PC-9 (cell line): ENCODE results near the gene MYOF. TPM values are rescaled to one million over a fixed set of nuclear protein-coding genes. Genes with fewer than 3 reads are reported as not detected.

Source experiments
- BruUV-seq: library from RNA; stranded (reverse); fragments of 400-500 nt; replicated peaks from 2 replicates; lab custom pipeline; 2021; lab: Mats Ljungman, UMichigan
- CTCF ChIA-PET: fragments of 300-600 bp; sonication (Branson Sonifier 250); formaldehyde crosslinking; loops from one replicate; lab custom pipeline; 2022; ENCODE audit warnings: antibody characterized with exemption; lab: Charles Lee
- POLR2A ChIA-PET: fragments of 300-600 bp; sonication (Branson Sonifier 250); formaldehyde crosslinking; loops from one replicate; lab custom pipeline; 2022; ENCODE audit warnings: antibody characterized with exemption; ENCODE audit not compliant: unreplicated experiment; lab: Charles Lee
- DNase-seq, 2 experiments: peaks; one replicate each; pipeline versions ENCODE4 v3.0.0 to v3.0.0-alpha.2; 2015 to 2022; ENCODE audit warnings: mixed read lengths in 1 of 2
- H2AFZ ChIP-seq: fragments of 200-600 bp; sonication (generic); 2 replicates; pipeline ENCODE4 v1.8.1; 2017; ENCODE audit warnings: antibody characterized with exemption
- H3F3A ChIP-seq: fragments of 200-600 bp; sonication (generic); 2 replicates; pipeline ENCODE4 v1.8.1; 2017; ENCODE audit warnings: antibody characterized with exemption, mild to moderate bottlenecking, low read depth; ENCODE audit not compliant: insufficient read depth
- H3K27ac ChIP-seq: fragments of 200-600 bp; sonication (generic); 2 replicates; pipeline ENCODE4 v1.6.1; 2016; ENCODE audit warnings: mixed run types
- H3K27me3 ChIP-seq: fragments of 200-600 bp; sonication (generic); 2 replicates; pipeline ENCODE4 v1.6.1; 2016; ENCODE audit warnings: low read depth, mixed run types; ENCODE audit not compliant: insufficient read depth
- H3K36me3 ChIP-seq: fragments of 200-600 bp; sonication (generic); 2 replicates; pipeline ENCODE4 v1.6.1; 2016; ENCODE audit warnings: low read depth, mixed run types
- H3K4me1 ChIP-seq: fragments of 200-600 bp; sonication (generic); replicated peaks from 2 replicates; pipeline ENCODE4 v1.6.1; 2016; ENCODE audit warnings: mixed run types; ENCODE audit not compliant: insufficient read depth
- H3K4me2 ChIP-seq: fragments of 200-600 bp; sonication (generic); 2 replicates; pipeline ENCODE4 v1.6.1; 2017; ENCODE audit warnings: mixed run types
- H3K4me3 ChIP-seq: fragments of 200-600 bp; sonication (generic); 2 replicates; pipeline ENCODE4 v1.6.1; 2016; ENCODE audit warnings: mixed run types
- H3K79me2 ChIP-seq: fragments of 200-600 bp; sonication (generic); 2 replicates; pipeline ENCODE4 v1.6.1; 2017; ENCODE audit warnings: low read depth, mixed run types
- H3K9me2 ChIP-seq: fragments of 200-600 bp; sonication (generic); 2 replicates; pipeline ENCODE4 v1.8.1; 2017; ENCODE audit warnings: mild to moderate bottlenecking; ENCODE audit not compliant: insufficient read depth
- H3K9me3 ChIP-seq: fragments of 200-600 bp; sonication (generic); 2 replicates; pipeline ENCODE4 v1.8.1; 2016; ENCODE audit warnings: low read depth; ENCODE audit not compliant: insufficient read depth
- H4K20me1 ChIP-seq: fragments of 200-600 bp; sonication (generic); 2 replicates; pipeline ENCODE4 v1.8.1; 2017; ENCODE audit not compliant: insufficient read depth
- EZH2 ChIP-seq: fragments of 200-600 bp; sonication (generic); IDR thresholded peaks from 2 replicates; pipeline ENCODE4 v1.8.0; 2017; ENCODE audit warnings: antibody characterized with exemption, low read depth
- intact Hi-C: fragments of 100-400 bp; cut with micrococcal nuclease; formaldehyde crosslinking; loops from one replicate; pipeline ENCODE4 v1.10.0; 2022; ENCODE audit not compliant: unreplicated experiment
- total RNA-seq: library from RNA; stranded (reverse); gene quantifications from 2 replicates; pipeline ENCODE4 v1.2.3, GENCODE V29; 2021
- TF ChIP-seq, protein P1 (sequence below): fragments of 200-600 bp; sonication (generic); conservative IDR thresholded peaks from 2 replicates; pipeline ENCODE4 v1.6.1; 2017; ENCODE audit warnings: mixed run types, antibody characterized with exemption, mild to moderate bottlenecking, moderate library complexity

MYOF gene
- total RNA-seq, 1 experiment from 2014 or later: 274 TPM

DNA sequence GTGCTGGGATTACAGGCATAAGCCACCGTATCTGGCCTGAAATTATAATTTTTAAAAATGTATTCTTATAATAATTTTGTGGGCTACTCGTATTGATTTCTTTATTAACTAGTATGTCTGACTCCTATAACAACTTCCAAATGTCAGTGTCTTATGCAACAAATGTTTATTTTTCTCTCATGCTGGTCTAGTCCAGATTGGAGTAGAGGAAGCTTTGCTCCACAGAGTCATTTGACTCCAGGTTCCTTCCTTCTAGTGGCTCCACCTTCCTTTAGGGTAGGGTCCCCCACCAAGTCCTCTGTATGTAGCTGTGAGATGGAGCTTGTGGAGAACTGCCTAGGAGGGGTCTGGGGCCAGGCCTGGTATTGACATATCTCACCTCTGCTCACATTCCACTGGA lies 22.9 kb upstream of the MYOF start:
- no peak overlapping the region for H3K4me2 ChIP-seq
- no peaks in the 10 kb centered on the region for H3K4me1 ChIP-seq
- H3K4me3 ChIP-seq: no peak overlapping the region
- no peaks in the 10 kb centered on the region for H3K79me2 ChIP-seq
- POLR2A ChIA-PET: interaction anchor here (0.6 kb wide), 1 partner anchor 26 kb away, joined by 5 read pairs; no protein-coding TSS in a partner anchor
- CTCF ChIA-PET: interaction anchor here (0.7 kb wide), 1 partner anchor 928 kb away, joined by 4 read pairs; no protein-coding TSS in a partner anchor
- BruUV-seq: no TSS peak
- no peaks in the 10 kb centered on the region for H3K36me3 ChIP-seq
- H3K27ac ChIP-seq: no peak overlapping the region
- TF ChIP-seq, protein P1, sequence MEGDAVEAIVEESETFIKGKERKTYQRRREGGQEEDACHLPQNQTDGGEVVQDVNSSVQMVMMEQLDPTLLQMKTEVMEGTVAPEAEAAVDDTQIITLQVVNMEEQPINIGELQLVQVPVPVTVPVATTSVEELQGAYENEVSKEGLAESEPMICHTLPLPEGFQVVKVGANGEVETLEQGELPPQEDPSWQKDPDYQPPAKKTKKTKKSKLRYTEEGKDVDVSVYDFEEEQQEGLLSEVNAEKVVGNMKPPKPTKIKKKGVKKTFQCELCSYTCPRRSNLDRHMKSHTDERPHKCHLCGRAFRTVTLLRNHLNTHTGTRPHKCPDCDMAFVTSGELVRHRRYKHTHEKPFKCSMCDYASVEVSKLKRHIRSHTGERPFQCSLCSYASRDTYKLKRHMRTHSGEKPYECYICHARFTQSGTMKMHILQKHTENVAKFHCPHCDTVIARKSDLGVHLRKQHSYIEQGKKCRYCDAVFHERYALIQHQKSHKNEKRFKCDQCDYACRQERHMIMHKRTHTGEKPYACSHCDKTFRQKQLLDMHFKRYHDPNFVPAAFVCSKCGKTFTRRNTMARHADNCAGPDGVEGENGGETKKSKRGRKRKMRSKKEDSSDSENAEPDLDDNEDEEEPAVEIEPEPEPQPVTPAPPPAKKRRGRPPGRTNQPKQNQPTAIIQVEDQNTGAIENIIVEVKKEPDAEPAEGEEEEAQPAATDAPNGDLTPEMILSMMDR: no peak
- TF ChIP-seq EZH2: no peak
- no peak overlapping the region for H2AFZ ChIP-seq
- DNase-seq: no peak
- no peaks in the 10 kb centered on the region for H3K27me3 ChIP-seq
- no peaks in the 10 kb centered on the region for H4K20me1 ChIP-seq
- H3K9me2 ChIP-seq: no peaks in the 10 kb centered on the region
- intact Hi-C loops: loop anchor here (10.0 kb wide), 1 partner anchor 620 kb away; no protein-coding TSS in a partner anchor
- H3F3A ChIP-seq: no peaks in the 10 kb centered on the region
- no peaks in the 10 kb centered on the region for H3K9me3 ChIP-seq

DNA sequence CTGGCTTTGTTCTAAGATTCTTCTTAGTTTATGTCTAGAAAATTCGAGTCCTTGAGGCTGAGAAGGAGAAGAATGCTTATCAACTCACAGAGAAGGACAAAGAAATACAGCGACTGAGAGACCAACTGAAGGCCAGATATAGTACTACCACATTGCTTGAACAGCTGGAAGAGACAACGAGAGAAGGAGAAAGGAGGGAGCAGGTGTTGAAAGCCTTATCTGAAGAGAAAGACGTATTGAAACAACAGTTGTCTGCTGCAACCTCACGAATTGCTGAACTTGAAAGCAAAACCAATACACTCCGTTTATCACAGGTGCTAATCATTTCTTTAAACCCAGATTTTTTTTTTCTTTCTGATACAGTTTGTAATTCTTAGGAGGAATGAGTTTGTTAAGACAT lies 20.9 kb upstream of the MYOF start:
- POLR2A ChIA-PET: interaction anchor here (0.7 kb wide), 1 partner anchor 10 kb away, joined by 5 read pairs; no protein-coding TSS in a partner anchor
- Histone ChIP-seq H3F3A (no peaks in the 10 kb centered on the region), H3K79me2 (no peaks in the 10 kb centered on the region), H4K20me1 (no peaks in the 10 kb centered on the region), H3K27me3 (no peaks in the 10 kb centered on the region), H3K36me3 (no peaks in the 10 kb centered on the region), H3K9me2 (no peaks in the 10 kb centered on the region), H3K4me1 (no peaks in the 10 kb centered on the region), H3K4me3 (no peak overlapping the region), H3K4me2 (no peak overlapping the region), H2AFZ (no peak overlapping the region), H3K9me3 (no peaks in the 10 kb centered on the region), H3K27ac (no peak overlapping the region)
- CTCF ChIA-PET: no interaction called here
- intact Hi-C loops: loop anchor here (10.0 kb wide), 1 partner anchor 618 kb away; no protein-coding TSS in a partner anchor
- BruUV-seq: no TSS peak
- TF ChIP-seq, protein P1: no peak
- no peak for TF ChIP-seq EZH2
- DNase-seq: no peak

DNA sequence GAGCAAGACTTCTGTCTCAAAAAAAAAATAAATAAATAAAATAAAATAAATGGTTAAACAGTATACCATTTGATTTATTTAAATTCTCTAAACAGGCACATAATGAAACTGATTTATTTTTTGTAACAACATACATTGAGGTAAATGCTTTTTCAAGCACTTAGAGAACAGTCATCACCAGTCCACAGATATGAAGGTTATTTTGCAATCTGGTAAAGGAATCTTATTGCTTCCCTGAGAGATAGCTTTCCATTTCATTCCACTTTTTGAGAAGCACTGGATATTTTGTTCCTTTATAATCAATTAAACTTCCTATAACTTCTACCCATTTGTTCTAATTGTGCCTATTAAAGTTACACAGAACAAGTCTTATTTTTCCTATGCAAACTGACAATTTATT lies 19.5 kb upstream of the MYOF start:
- no peaks in the 10 kb centered on the region for H3F3A ChIP-seq
- no peaks in the 10 kb centered on the region for H3K9me2 ChIP-seq
- no peak overlapping the region for H3K4me2 ChIP-seq
- 0 out of 2 replicates have a peak, but pooled peaks cover 5% of the 10 kb centered on the region for H3K79me2 ChIP-seq
- POLR2A ChIA-PET: interaction anchor here (0.6 kb wide), 1 partner anchor 245 kb away, joined by 11 read pairs; no protein-coding TSS in a partner anchor
- BruUV-seq: no TSS peak
- no peak overlapping the region for H2AFZ ChIP-seq
- no peaks in the 10 kb centered on the region for H3K36me3 ChIP-seq
- H3K9me3 ChIP-seq: no peaks in the 10 kb centered on the region
- no peak overlapping the region for H3K27ac ChIP-seq
- no peaks in the 10 kb centered on the region for H4K20me1 ChIP-seq
- TF ChIP-seq, protein P1: no peak
- no peak for TF ChIP-seq EZH2
- CTCF ChIA-PET: no interaction called here
- no peak for DNase-seq
- H3K27me3 ChIP-seq: no peaks in the 10 kb centered on the region
- H3K4me1 ChIP-seq: no peaks in the 10 kb centered on the region
- H3K4me3 ChIP-seq: no peak overlapping the region
- intact Hi-C loops: loop anchor here (10.0 kb wide), 1 partner anchor 617 kb away; no protein-coding TSS in a partner anchor
